Liver (tissue), 9 donors: ENCODE results near the gene RASSF3. TPM values are rescaled to one million over a fixed set of nuclear protein-coding genes. Genes with fewer than 3 reads are reported as not detected.

Experiments used
- DNase-seq: peaks from one replicate; pipeline ENCODE4 v3.0.0-alpha.2; 2017; ENCODE audit warnings: low spot score
- H3K27ac ChIP-seq, 2 donors: one replicate each; pipeline ENCODE4 v1.7.0; 2013; ENCODE audit warnings: inconsistent platforms in 2 of 2, low read length in 2 of 2, control low read depth in 1 of 2, low read depth in 1 of 2, mild to moderate bottlenecking in 1 of 2
- H3K27me3 ChIP-seq, 4 donors: one replicate each; pipeline versions ENCODE4 v1.6.1 to v1.7.0; 2013; ENCODE audit warnings: low read length in 3 of 4, inconsistent platforms in 1 of 4, mild to moderate bottlenecking in 1 of 4, moderate library complexity in 1 of 4; ENCODE audit not compliant: control insufficient read depth in 4 of 4, insufficient read depth in 4 of 4
- H3K36me3 ChIP-seq, 4 donors: one replicate each; pipeline versions ENCODE4 v1.6.1 to v1.7.0; 2013; ENCODE audit warnings: low read length in 3 of 4, mild to moderate bottlenecking in 3 of 4, low read depth in 1 of 4, moderate library complexity in 1 of 4; ENCODE audit not compliant: control insufficient read depth in 4 of 4, insufficient read depth in 3 of 4
- H3K4me1 ChIP-seq, 4 donors: one replicate each; pipeline versions ENCODE4 v1.6.1 to v1.7.0; 2013; ENCODE audit warnings: low read length in 3 of 4, mild to moderate bottlenecking in 3 of 4, moderate library complexity in 1 of 4; ENCODE audit not compliant: control insufficient read depth in 4 of 4, insufficient read depth in 4 of 4
- H3K4me3 ChIP-seq, 3 donors: one replicate each; pipeline versions ENCODE4 v1.6.1 to v1.7.0; 2013; ENCODE audit warnings: low read length in 3 of 3, control low read depth in 1 of 3, low read depth in 1 of 3, mild to moderate bottlenecking in 1 of 3
- H3K9ac ChIP-seq, 2 donors: one replicate each; pipeline ENCODE4 v1.7.0; 2013; ENCODE audit warnings: low read length in 2 of 2, mild to moderate bottlenecking in 2 of 2, moderate library complexity in 2 of 2, control low read depth in 1 of 2, low read depth in 1 of 2
- H3K9me3 ChIP-seq, 4 donors: one replicate each; pipeline versions ENCODE4 v1.6.1 to v1.7.0; 2013; ENCODE audit warnings: low read length in 3 of 4; ENCODE audit not compliant: control insufficient read depth in 4 of 4
- EGR1 ChIP-seq, 2 donors: IDR thresholded peaks; 2 replicates each; pipeline ENCODE4 v1.6.1; 2016 to 2018; ENCODE audit warnings: antibody characterized with exemption in 2 of 2, low read depth in 2 of 2
- FOXA1 ChIP-seq: IDR thresholded peaks from 2 replicates; pipeline ENCODE4 v1.6.1; 2016; ENCODE audit warnings: antibody characterized with exemption
- FOXA2 ChIP-seq: IDR thresholded peaks from 2 replicates; pipeline ENCODE4 v1.6.1; 2016; ENCODE audit warnings: antibody characterized with exemption
- HNF4A ChIP-seq, 2 donors: conservative IDR thresholded peaks; 2 replicates each; pipeline ENCODE4 v1.6.1; 2016; ENCODE audit warnings: antibody characterized with exemption in 2 of 2, mild to moderate bottlenecking in 2 of 2
- HNF4G ChIP-seq: IDR thresholded peaks from 2 replicates; pipeline ENCODE4 v1.6.1; 2016; ENCODE audit warnings: antibody characterized with exemption
- JUND ChIP-seq, 2 donors: IDR thresholded peaks; 2 replicates each; pipeline ENCODE4 v1.6.1; 2016; ENCODE audit warnings: antibody characterized with exemption in 2 of 2
- NR2F2 ChIP-seq: IDR thresholded peaks from 2 replicates; pipeline ENCODE4 v1.6.1; 2016; ENCODE audit warnings: antibody characterized with exemption
- RAD21 ChIP-seq, 2 donors: IDR thresholded peaks; 2 replicates each; pipeline ENCODE4 v1.6.1; 2016; ENCODE audit warnings: antibody characterized with exemption in 2 of 2, mild to moderate bottlenecking in 2 of 2
- TAF1 ChIP-seq: conservative IDR thresholded peaks from 2 replicates; pipeline ENCODE4 v1.6.1; 2016; ENCODE audit warnings: antibody characterized with exemption, mild to moderate bottlenecking
- YY1 ChIP-seq: IDR thresholded peaks from 2 replicates; pipeline ENCODE4 v1.6.1; 2016; ENCODE audit warnings: antibody characterized with exemption, mild to moderate bottlenecking
- WGBS: extraction: QIAGEN DNeasy Blood & Tissue Kit; methylation state at CpG from one replicate; pipeline ENCODE4 v1.1.7; 2013; 5-methylcytosine and 5-hydroxymethylcytosine counted together
- polyA plus RNA-seq, 2 donors: library from polyadenylated mRNA; stranded (reverse) in 1 of 2; unstranded in 1 of 2; fragments of 200-250 nt in 1 of 2; fragments of >200 nt in 1 of 2; fragmentation: Nextera tagmentation in 1 of 2; extraction: Ambion mirVana in 1 of 2; gene quantifications; one replicate each; pipeline versions ENCODE4 v1.2.1 to v1.2.3, GENCODE V29; 2013 to 2015
- total RNA-seq, 2 donors: library from RNA; depleted of rRNA; stranded (reverse); fragments of >200 nt; gene quantifications; one replicate each; pipeline ENCODE4 v1.2.3, GENCODE V29; 2014
- TF ChIP-seq, protein P1 (sequence below): fragments of 150-350 bp; IDR thresholded peaks from 2 replicates; pipeline ENCODE4 v1.5.1; 2017; ENCODE audit warnings: improper control_type of control experiment, low read depth, low read length; ENCODE audit not compliant: missing input control
- TF ChIP-seq, protein P2 (sequence below): IDR thresholded peaks from 2 replicates; pipeline ENCODE4 v1.6.1; 2016; ENCODE audit warnings: antibody characterized with exemption
- donor health status: healthy.
- donor health status: healthy.
- donor health status: healthy.
- donor health status: healthy.
- donor health status: healthy.

RASSF3 gene
- total and polyA plus RNA-seq, 4 donors: 2.2 to 9.1 (median 5.6) TPM

DNA sequence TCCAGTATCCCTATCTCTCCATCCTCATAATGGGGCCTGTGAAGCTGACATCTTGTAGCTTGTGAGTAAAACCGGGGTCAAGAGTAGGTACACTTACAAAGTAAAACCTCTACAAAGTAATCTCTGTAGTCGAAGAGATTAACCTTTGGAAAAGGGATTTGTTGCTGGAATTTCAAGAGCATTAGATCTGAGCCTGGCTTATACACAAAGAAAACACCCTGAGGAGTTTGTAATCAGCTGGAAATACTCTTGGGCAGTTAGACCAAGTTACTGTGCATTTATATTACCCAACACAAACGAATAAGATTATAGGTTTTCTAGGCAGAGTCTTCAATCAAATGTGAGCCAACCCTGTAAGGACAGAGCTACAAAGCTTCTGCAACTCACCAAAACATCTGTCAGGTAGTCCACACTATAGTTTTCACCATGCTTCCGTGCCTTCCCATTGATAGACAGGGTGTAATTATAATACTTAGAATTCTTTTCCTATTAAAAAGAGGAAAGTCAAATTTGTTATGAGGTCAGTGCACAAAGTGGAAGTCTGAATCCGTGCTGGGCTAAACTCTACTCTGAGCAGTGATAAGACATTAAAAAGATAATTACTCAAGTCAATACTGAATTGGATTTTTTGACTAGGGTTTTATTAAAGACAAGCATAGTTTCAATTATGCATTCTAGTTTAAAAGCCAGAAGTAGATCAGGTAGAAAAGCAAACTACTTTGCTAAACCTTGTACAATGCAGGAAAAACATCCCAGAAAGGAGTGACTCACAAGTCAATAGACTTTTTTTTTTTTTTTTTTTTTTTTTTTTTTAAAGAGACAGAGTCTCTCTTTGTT, 134.3 kb downstream of the RASSF3 start:
- no peak overlapping the region for H3K27ac ChIP-seq
- no peak overlapping the region for H3K4me3 ChIP-seq
- no peaks in the 10 kb centered on the region for H3K9me3 ChIP-seq
- H3K27me3 ChIP-seq: no peaks in the 10 kb centered on the region
- no peak for DNase-seq
- no peak overlapping the region for H3K9ac ChIP-seq
- H3K36me3 ChIP-seq: peaks cover 7 to 42% (median 29%) of the 10 kb centered on the region in 4 donors
- no peaks in the 10 kb centered on the region for H3K4me1 ChIP-seq
- TF ChIP-seq JUND (IDR thresholded peaks at IDR 0.05) (peak in 1 of 2 donors; percentile 19), FOXA2 (no peak)
- 83% methylated on average over 5 of the region's 5 CpGs for WGBS

DNA sequence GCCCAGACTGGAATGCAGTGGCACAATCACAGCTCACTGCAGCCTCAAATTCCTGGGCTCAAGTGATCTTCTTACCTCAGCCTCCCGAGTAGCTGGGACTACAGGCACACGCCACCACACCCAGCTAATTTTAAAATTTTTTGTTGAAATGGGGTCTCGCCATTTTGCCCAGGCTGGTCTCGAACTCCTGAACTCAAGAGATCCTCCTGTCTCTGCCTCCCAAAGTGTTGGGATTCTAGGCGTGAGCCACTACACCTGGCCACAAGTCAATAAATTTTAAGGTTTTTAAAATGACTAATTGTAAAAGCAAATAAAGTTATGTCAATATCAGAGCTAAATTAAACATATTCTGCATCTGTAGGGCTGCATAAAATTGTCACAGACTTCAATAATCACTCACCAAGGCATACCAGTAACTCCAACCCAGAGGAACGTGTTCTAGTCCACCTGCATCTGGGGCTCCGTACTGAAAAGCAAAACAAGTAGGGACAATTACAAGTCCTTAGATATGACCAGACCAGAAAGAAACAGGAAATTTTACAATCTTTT, 135.0 kb downstream of the RASSF3 start:
- Histone ChIP-seq H3K27ac (no peak overlapping the region), H3K4me3 (no peak overlapping the region), H3K36me3 (peaks cover 5 to 35% (median 24%) of the 10 kb centered on the region in 4 donors), H3K9ac (no peak overlapping the region), H3K27me3 (no peaks in the 10 kb centered on the region), H3K9me3 (no peaks in the 10 kb centered on the region), H3K4me1 (no peaks in the 10 kb centered on the region)
- WGBS: 96% methylated on average over 7 of the region's 7 CpGs
- TF ChIP-seq FOXA1 (no peak), HNF4A (conservative IDR thresholded peaks at IDR 0.05) (no peak), YY1 (no peak), EGR1 (IDR thresholded peaks at IDR 0.05; ENCODE audit: low read depth in 2 of 2) (no peak), TAF1 (no peak)
- no peak for DNase-seq

DNA sequence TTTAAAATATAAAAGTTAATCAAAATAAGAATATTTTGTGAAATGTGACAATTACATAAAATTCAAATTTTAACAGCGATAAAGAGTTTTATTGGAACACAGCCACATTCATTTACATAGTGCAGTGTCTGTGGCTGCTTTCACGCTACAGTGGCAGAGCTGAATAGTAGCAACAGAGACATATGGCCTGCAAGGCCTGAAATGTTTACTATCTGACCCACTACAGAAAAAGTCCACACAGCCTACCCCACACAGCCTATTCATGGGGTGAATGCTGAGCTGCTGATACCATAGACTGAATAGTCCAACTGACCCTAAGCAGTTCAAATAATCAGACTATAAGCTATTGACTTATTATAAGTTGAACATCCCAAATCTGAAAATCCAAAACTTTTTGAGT, 135.7 kb downstream of the RASSF3 start:
- TF ChIP-seq, protein P1, sequence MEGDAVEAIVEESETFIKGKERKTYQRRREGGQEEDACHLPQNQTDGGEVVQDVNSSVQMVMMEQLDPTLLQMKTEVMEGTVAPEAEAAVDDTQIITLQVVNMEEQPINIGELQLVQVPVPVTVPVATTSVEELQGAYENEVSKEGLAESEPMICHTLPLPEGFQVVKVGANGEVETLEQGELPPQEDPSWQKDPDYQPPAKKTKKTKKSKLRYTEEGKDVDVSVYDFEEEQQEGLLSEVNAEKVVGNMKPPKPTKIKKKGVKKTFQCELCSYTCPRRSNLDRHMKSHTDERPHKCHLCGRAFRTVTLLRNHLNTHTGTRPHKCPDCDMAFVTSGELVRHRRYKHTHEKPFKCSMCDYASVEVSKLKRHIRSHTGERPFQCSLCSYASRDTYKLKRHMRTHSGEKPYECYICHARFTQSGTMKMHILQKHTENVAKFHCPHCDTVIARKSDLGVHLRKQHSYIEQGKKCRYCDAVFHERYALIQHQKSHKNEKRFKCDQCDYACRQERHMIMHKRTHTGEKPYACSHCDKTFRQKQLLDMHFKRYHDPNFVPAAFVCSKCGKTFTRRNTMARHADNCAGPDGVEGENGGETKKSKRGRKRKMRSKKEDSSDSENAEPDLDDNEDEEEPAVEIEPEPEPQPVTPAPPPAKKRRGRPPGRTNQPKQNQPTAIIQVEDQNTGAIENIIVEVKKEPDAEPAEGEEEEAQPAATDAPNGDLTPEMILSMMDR: no peak
- TF ChIP-seq HNF4G (no peak), NR2F2 (no peak), RAD21 (IDR thresholded peaks at IDR 0.05) (no peak)
- TF ChIP-seq, protein P2, sequence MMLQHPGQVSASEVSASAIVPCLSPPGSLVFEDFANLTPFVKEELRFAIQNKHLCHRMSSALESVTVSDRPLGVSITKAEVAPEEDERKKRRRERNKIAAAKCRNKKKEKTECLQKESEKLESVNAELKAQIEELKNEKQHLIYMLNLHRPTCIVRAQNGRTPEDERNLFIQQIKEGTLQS: no peak
- WGBS: 97% methylated on average over 2 of the region's 2 CpGs

More for the DNA sequence above, 135.7 kb downstream of the RASSF3 start:
- peaks cover 6 to 32% (median 22%) of the 10 kb centered on the region in 4 donors for H3K36me3 ChIP-seq
- H3K4me3 ChIP-seq: no peak overlapping the region
- no peaks in the 10 kb centered on the region for H3K4me1 ChIP-seq
- H3K27me3 ChIP-seq: no peaks in the 10 kb centered on the region
- no peak overlapping the region for H3K27ac ChIP-seq
- no peaks in the 10 kb centered on the region for H3K9me3 ChIP-seq
- H3K9ac ChIP-seq: no peak overlapping the region
- no peak for DNase-seq
